ENCODE data around the gene ATP10B.

DNA sequence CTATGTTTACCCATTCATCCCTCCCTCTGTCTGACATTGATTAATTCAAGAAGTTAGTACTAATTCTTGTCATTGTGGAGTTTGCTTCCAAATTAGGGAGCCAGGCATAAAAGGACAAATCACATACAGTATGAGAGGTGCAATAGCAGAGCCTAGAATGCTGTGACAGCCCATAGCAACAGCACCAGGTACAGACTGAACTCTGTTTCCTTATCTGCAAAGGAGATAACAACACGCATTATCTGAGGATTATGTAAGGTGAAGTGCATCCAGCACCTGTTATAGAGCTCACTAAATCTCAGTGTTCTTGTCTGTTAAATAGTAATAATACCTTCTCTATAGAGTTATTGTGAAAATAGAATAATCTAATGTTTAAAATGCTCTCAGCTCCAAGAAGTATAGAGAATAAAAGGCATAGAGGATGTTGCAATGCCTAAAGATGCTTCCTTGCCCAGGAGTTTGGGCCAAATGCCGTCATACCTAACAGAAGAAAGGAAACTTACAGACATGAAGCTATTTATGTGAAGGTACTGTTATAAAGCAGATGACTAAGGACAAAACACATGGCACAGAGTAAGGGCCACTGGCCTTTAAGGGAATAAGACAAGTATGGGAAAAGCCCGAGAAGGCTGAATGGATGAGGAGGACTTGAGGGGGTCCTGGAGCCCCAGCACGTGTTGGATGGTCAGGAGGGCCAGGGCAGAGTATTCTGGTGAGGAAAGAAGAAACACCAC lies 214.5 kb downstream of the ATP10B start:
- TF ChIP-seq, protein P1, sequence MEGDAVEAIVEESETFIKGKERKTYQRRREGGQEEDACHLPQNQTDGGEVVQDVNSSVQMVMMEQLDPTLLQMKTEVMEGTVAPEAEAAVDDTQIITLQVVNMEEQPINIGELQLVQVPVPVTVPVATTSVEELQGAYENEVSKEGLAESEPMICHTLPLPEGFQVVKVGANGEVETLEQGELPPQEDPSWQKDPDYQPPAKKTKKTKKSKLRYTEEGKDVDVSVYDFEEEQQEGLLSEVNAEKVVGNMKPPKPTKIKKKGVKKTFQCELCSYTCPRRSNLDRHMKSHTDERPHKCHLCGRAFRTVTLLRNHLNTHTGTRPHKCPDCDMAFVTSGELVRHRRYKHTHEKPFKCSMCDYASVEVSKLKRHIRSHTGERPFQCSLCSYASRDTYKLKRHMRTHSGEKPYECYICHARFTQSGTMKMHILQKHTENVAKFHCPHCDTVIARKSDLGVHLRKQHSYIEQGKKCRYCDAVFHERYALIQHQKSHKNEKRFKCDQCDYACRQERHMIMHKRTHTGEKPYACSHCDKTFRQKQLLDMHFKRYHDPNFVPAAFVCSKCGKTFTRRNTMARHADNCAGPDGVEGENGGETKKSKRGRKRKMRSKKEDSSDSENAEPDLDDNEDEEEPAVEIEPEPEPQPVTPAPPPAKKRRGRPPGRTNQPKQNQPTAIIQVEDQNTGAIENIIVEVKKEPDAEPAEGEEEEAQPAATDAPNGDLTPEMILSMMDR (IDR thresholded peaks at IDR 0.05) = no peak
- TF ChIP-seq POLR2AphosphoS5 (IDR thresholded peaks at IDR 0.05) (no peak), POLR2A (IDR thresholded peaks at IDR 0.05) (no peak)

Data from transverse colon (tissue), 4 donors.